GM18909 (cell line): Measurements from ENCODE around the gene NID1.
"Not testable (repeated sequence)": the region's sequence is repeated elsewhere in the genome, so short reads cannot be mapped to it uniquely, and the experiment has no call there.

Experiments
- ATAC-seq: cut with Tn5 transposase; IDR thresholded peaks from one replicate; pipeline ENCODE4 v1.9.1; 2021; ENCODE audit warnings: mild to moderate bottlenecking; ENCODE audit not compliant: unreplicated experiment, poor library complexity

Gene NID1

GRCh38 chr1:235942625-235942934 lies 122.3 kb downstream of the NID1 start:
- ATAC-seq, result no peak

- ATAC-seq, result no peak
Observed at GRCh38 chr1:235941876-235942624, 122.8 kb downstream of the NID1 start.

GRCh38 chr1:235940285-235940684 lies 124.6 kb downstream of the NID1 start:
- no peak for ATAC-seq

- ATAC-seq, result no peak
Observed at GRCh38 chr1:235939480-235939775, 125.5 kb downstream of the NID1 start.

- no peak for ATAC-seq
Observed at GRCh38 chr1:235938709-235939479, 126.0 kb downstream of the NID1 start.

GRCh38 chr1:235937123-235937522 lies 127.8 kb downstream of the NID1 start:
- ATAC-seq, result no peak

- ATAC-seq, result no peak
Observed at GRCh38 chr1:235935235-235936225, 129.4 kb downstream of the NID1 start.

GRCh38 chr1:235933766-235934116 lies 131.1 kb downstream of the NID1 start:
- no peak for ATAC-seq

GRCh38 chr1:235933017-235933765 lies 131.7 kb downstream of the NID1 start:
- no peak for ATAC-seq

- ATAC-seq, result no peak
Observed at GRCh38 chr1:235932090-235932510, 132.8 kb downstream of the NID1 start.

- ATAC-seq, result no peak
Observed at GRCh38 chr1:235931171-235931738, 133.6 kb downstream of the NID1 start.

- no peak for ATAC-seq
Observed at GRCh38 chr1:235930543-235930942, 134.3 kb downstream of the NID1 start.

- ATAC-seq, result no peak
Observed at GRCh38 chr1:235929216-235929615, 135.7 kb downstream of the NID1 start.

- no peak for ATAC-seq
Observed at GRCh38 chr1:235928197-235928596, 136.7 kb downstream of the NID1 start.

GRCh38 chr1:235927551-235927950 lies 137.3 kb downstream of the NID1 start:
- ATAC-seq, result not testable (repeated sequence)
